WTC11 (cell line): Measurements from ENCODE around the gene FANCI. TPM values are rescaled to one million over a fixed set of nuclear protein-coding genes. Genes with fewer than 3 reads are reported as not detected.

Experiments used
- ATAC-seq: fragments of 200-7000 bp; cut with Tn5 transposase; 2 replicates; pipeline ENCODE4 v1.10.0; 2021; ENCODE audit warnings: mild to moderate bottlenecking, moderate library complexity
- CTCF ChIA-PET: fragments of 300-600 bp; sonication (Branson Sonifier 250); formaldehyde crosslinking; loops from one replicate; lab custom pipeline; 2021; ENCODE audit warnings: antibody characterized with exemption; lab: Charles Lee
- POLR2A ChIA-PET: fragments of 350-600 bp; sonication (Branson Sonifier 250); formaldehyde crosslinking; loops from one replicate; lab custom pipeline; 2021; ENCODE audit warnings: antibody characterized with exemption; lab: Charles Lee
- DNase-seq: peaks from one replicate; pipeline ENCODE4 v3.0.0; 2021; ENCODE audit warnings: low spot score
- H3K27ac Mint-ChIP-seq: 2 replicates; pipeline ENCODE4 v1.8.0; 2021; ENCODE audit warnings: mixed read lengths
- H3K27me3 Mint-ChIP-seq: 2 replicates; pipeline ENCODE4 v1.8.0; 2021; ENCODE audit warnings: low read depth, mild to moderate bottlenecking, moderate library complexity, mixed read lengths
- H3K36me3 Mint-ChIP-seq: 2 replicates; pipeline ENCODE4 v1.8.0; 2021; ENCODE audit warnings: mixed read lengths
- H3K4me1 Mint-ChIP-seq: 2 replicates; pipeline ENCODE4 v1.8.0; 2022; ENCODE audit warnings: mixed read lengths
- H3K4me3 Mint-ChIP-seq: 2 replicates; pipeline ENCODE4 v1.8.0; 2021; ENCODE audit warnings: mild to moderate bottlenecking, moderate library complexity, mixed read lengths
- H3K9me3 Mint-ChIP-seq: 2 replicates; pipeline ENCODE4 v1.8.0; 2021; ENCODE audit warnings: mixed read lengths
- ATF3 ChIP-seq: sonication (generic); formaldehyde crosslinking; conservative IDR thresholded peaks from 2 replicates; pipeline ENCODE4 v1.8.1; 2022; ENCODE audit warnings: mild to moderate bottlenecking, missing genetic modification reagents
- E2F4 ChIP-seq: sonication (generic); formaldehyde crosslinking; IDR thresholded peaks from 2 replicates; pipeline ENCODE4 v1.8.1; 2022; ENCODE audit warnings: low read depth, mild to moderate bottlenecking, moderate library complexity, missing genetic modification reagents, borderline replicate concordance
- FOXP1 ChIP-seq: sonication (generic); formaldehyde crosslinking; IDR thresholded peaks from 2 replicates; pipeline ENCODE4 v1.8.0; 2022; ENCODE audit warnings: missing genetic modification reagents, mild to moderate bottlenecking, moderate library complexity, borderline replicate concordance
- GRHL2 ChIP-seq: fragments of 250-450 bp; sonication (Bioruptor Pico); IDR thresholded peaks from 2 replicates; pipeline ENCODE4 v1.8.0; 2022; ENCODE audit warnings: mild to moderate bottlenecking, moderate library complexity; ENCODE audit not compliant: insufficient replicate concordance, severe bottlenecking
- JAZF1 ChIP-seq: fragments of 250-450 bp; sonication (Bioruptor Pico); IDR thresholded peaks from 2 replicates; pipeline ENCODE4 v1.9.0; 2021; ENCODE audit warnings: moderate library complexity, mild to moderate bottlenecking, inconsistent platforms
- JUN ChIP-seq: sonication (generic); formaldehyde crosslinking; IDR thresholded peaks from 2 replicates; pipeline ENCODE4 v1.8.0; 2023; ENCODE audit warnings: mild to moderate bottlenecking, missing genetic modification reagents
- MXD4 ChIP-seq: fragments of 250-450 bp; sonication (Bioruptor Pico); IDR thresholded peaks from 2 replicates; pipeline ENCODE4 v1.8.0; 2021; ENCODE audit warnings: mild to moderate bottlenecking, moderate library complexity, borderline replicate concordance
- MYBL2 ChIP-seq: sonication (generic); formaldehyde crosslinking; IDR thresholded peaks from 2 replicates; pipeline ENCODE4 v1.8.1; 2023; ENCODE audit warnings: mild to moderate bottlenecking, moderate library complexity, missing genetic modification reagents
- NFATC4 ChIP-seq: fragments of 250-450 bp; sonication (Bioruptor Pico); IDR thresholded peaks from 2 replicates; pipeline ENCODE4 v1.9.0; 2021; ENCODE audit warnings: mild to moderate bottlenecking
- PRRX2 ChIP-seq: fragments of 250-450 bp; sonication (Bioruptor Pico); IDR thresholded peaks from 2 replicates; pipeline ENCODE4 v1.8.0; 2021; ENCODE audit warnings: mild to moderate bottlenecking
- RELA ChIP-seq: sonication (generic); formaldehyde crosslinking; IDR thresholded peaks from 2 replicates; pipeline ENCODE4 v1.8.1; 2022; ENCODE audit warnings: missing genetic modification reagents, mild to moderate bottlenecking, borderline replicate concordance
- RORB ChIP-seq: fragments of 250-450 bp; sonication (Bioruptor Pico); IDR thresholded peaks from 2 replicates; pipeline ENCODE4 v1.9.0; 2021; ENCODE audit warnings: mild to moderate bottlenecking
- SMAD3 ChIP-seq: sonication (generic); formaldehyde crosslinking; IDR thresholded peaks from 2 replicates; pipeline ENCODE4 v1.8.0; 2022; ENCODE audit warnings: missing genetic modification reagents, mild to moderate bottlenecking, borderline replicate concordance
- STAT6 ChIP-seq: sonication (generic); formaldehyde crosslinking; conservative IDR thresholded peaks from 2 replicates; pipeline ENCODE4 v1.8.1; 2023; ENCODE audit warnings: mild to moderate bottlenecking, low read depth, missing genetic modification reagents, moderate library complexity
- TEAD1 ChIP-seq: sonication (generic); formaldehyde crosslinking; IDR thresholded peaks from 2 replicates; pipeline ENCODE4 v1.8.0; 2022; ENCODE audit warnings: mild to moderate bottlenecking, missing genetic modification reagents
- TP53 ChIP-seq: sonication (generic); formaldehyde crosslinking; IDR thresholded peaks from 2 replicates; pipeline ENCODE4 v1.8.1; 2023; ENCODE audit warnings: mild to moderate bottlenecking, missing genetic modification reagents
- ZBTB21 ChIP-seq: sonication (generic); formaldehyde crosslinking; IDR thresholded peaks from 2 replicates; pipeline ENCODE4 v1.8.1; 2023; ENCODE audit warnings: mild to moderate bottlenecking, missing genetic modification reagents, borderline replicate concordance
- ZBTB43 ChIP-seq: sonication (generic); formaldehyde crosslinking; IDR thresholded peaks from 2 replicates; pipeline ENCODE4 v1.8.1; 2023; ENCODE audit warnings: mild to moderate bottlenecking, missing genetic modification reagents
- ZMAT4 ChIP-seq: fragments of 250-450 bp; sonication (Bioruptor Pico); IDR thresholded peaks from 2 replicates; pipeline ENCODE4 v1.9.0; 2021; ENCODE audit warnings: mild to moderate bottlenecking
- ZNF121 ChIP-seq: sonication (generic); formaldehyde crosslinking; IDR thresholded peaks from 2 replicates; pipeline ENCODE4 v1.8.0; 2023; ENCODE audit warnings: missing genetic modification reagents
- ZNF138 ChIP-seq: sonication (generic); formaldehyde crosslinking; conservative IDR thresholded peaks from 2 replicates; pipeline ENCODE4 v1.8.1; 2022; ENCODE audit warnings: mild to moderate bottlenecking, moderate library complexity, missing genetic modification reagents
- ZNF416 ChIP-seq: fragments of 250-450 bp; sonication (Bioruptor Pico); IDR thresholded peaks from 2 replicates; pipeline ENCODE4 v1.9.0; 2021; ENCODE audit warnings: mild to moderate bottlenecking, inconsistent platforms
- ZNF423 ChIP-seq: fragments of 250-450 bp; sonication (Bioruptor Pico); IDR thresholded peaks from 2 replicates; pipeline ENCODE4 v2.1.2; 2022; ENCODE audit warnings: mild to moderate bottlenecking, moderate library complexity
- ZNF671 ChIP-seq: fragments of 250-450 bp; sonication (Bioruptor Pico); IDR thresholded peaks from 2 replicates; pipeline ENCODE4 v1.8.0; 2021; ENCODE audit warnings: mild to moderate bottlenecking
- total RNA-seq: library from RNA; stranded (reverse); gene quantifications from 3 replicates; pipeline ENCODE4 v1.2.3, GENCODE V29; 2021

Gene FANCI
- total RNA-seq, 1 experiment from 2014 or later, result 108 TPM

- H3K9me3 Mint-ChIP-seq, result no peaks in the 10 kb centered on the region
- peaks cover 70% of the 10 kb centered on the region for H3K36me3 Mint-ChIP-seq
- DNase-seq, result no peak
- ChIA-PET CTCF (interaction anchor here (2.5 kb wide), 1 partner anchor 103 kb away, joined by 5 read pairs; no protein-coding TSS in a partner anchor), POLR2A (no interaction called here)
- no peak for ATAC-seq
- TF ChIP-seq ZNF121 (CRISPR knock-in tag), result no peak
- no peak for TF ChIP-seq MYBL2 (CRISPR knock-in tag)
- TF ChIP-seq ZNF138, result no peak
- H3K27ac Mint-ChIP-seq, result no peak overlapping the region
- H3K27me3 Mint-ChIP-seq, result no peaks in the 10 kb centered on the region; the same call in 1 of the 2 replicates
- no peak overlapping the region for H3K4me3 Mint-ChIP-seq
- H3K4me1 Mint-ChIP-seq, result no peaks in the 10 kb centered on the region
Observed at GRCh38 chr15:89309993-89310392, 66.2 kb downstream of the FANCI start.

- DNase-seq, result no peak
- POLR2A ChIA-PET, result no interaction called here
- Mint-ChIP-seq H3K27me3 (no peaks in the 10 kb centered on the region; the same call in 1 of the 2 replicates), H3K4me3 (no peak overlapping the region), H3K4me1 (no peaks in the 10 kb centered on the region), H3K9me3 (no peaks in the 10 kb centered on the region), H3K36me3 (peaks cover 71% of the 10 kb centered on the region), H3K27ac (peak overlapping the region; percentile 2)
- no peak for ATAC-seq
- no peak for TF ChIP-seq JUN (CRISPR knock-in tag)
- TF ChIP-seq STAT6, result no peak
- TF ChIP-seq ZNF423 (CRISPR knock-in tag), result no peak
- no peak for TF ChIP-seq ZMAT4
- no peak for TF ChIP-seq TEAD1
- no peak for TF ChIP-seq JAZF1
- TF ChIP-seq MXD4, result no peak
- no peak for TF ChIP-seq PRRX2
- no peak for TF ChIP-seq E2F4 (CRISPR knock-in tag)
- TF ChIP-seq ZBTB21 (CRISPR knock-in tag), result no peak
- CTCF ChIA-PET, result no interaction called here
Observed at GRCh38 chr15:89315375-89315929, 71.7 kb downstream of the FANCI start.

- Mint-ChIP-seq H3K36me3 (peaks cover 71% of the 10 kb centered on the region), H3K4me3 (no peak overlapping the region), H3K27me3 (no peaks in the 10 kb centered on the region), H3K4me1 (no peaks in the 10 kb centered on the region), H3K27ac (no peak overlapping the region), H3K9me3 (no peaks in the 10 kb centered on the region)
- ChIA-PET CTCF (no interaction called here), POLR2A (no interaction called here)
- ATAC-seq (no peak), DNase-seq (no peak)
- TF ChIP-seq SMAD3 (no peak), ZNF121 (CRISPR knock-in tag) (no peak), TP53 (CRISPR knock-in tag) (no peak), RELA (no peak), ZBTB43 (CRISPR knock-in tag) (no peak), NFATC4 (CRISPR knock-in tag) (no peak), ZNF416 (no peak), ATF3 (CRISPR knock-in tag) (no peak), RORB (CRISPR knock-in tag) (no peak), FOXP1 (CRISPR knock-in tag) (no peak), E2F4 (CRISPR knock-in tag) (no peak), GRHL2 (CRISPR knock-in tag) (no peak), MXD4 (no peak), ZNF671 (CRISPR knock-in tag) (no peak)
Observed at GRCh38 chr15:89316504-89316903, 72.7 kb downstream of the FANCI start.
